Adrenal gland (tissue), 5 donors: ENCODE measurements around the gene BAG1.

Experiments used
- POLR2A ChIP-seq, 2 donors: fragments of 450-650 bp; IDR thresholded peaks; one replicate each; pipeline ENCODE4 v1.6.1; 2017; ENCODE audit warnings: antibody characterized with exemption in 2 of 2, mild to moderate bottlenecking in 2 of 2, moderate library complexity in 1 of 2
- TF ChIP-seq, protein P1 (sequence below), 6 experiments: fragments of 450-650 bp in 4 of 6; fragments of 200-600 bp in 2 of 6; sonication (generic) in 1 of 6; IDR thresholded peaks; 1 replicate in 5 of 6; 2 replicates in 1 of 6; pipeline versions ENCODE4 v1.5.1 to v1.8.0; 2016 to 2021; ENCODE audit warnings: antibody characterized with exemption in 6 of 6, mild to moderate bottlenecking in 2 of 6, moderate library complexity in 1 of 6
- donor health status: DM: no; HTN: no; CAD: no.

GRCh38 chr9:33273266-33273971 is 8.9 kb upstream of the BAG1 start:
- TF ChIP-seq, protein P1, sequence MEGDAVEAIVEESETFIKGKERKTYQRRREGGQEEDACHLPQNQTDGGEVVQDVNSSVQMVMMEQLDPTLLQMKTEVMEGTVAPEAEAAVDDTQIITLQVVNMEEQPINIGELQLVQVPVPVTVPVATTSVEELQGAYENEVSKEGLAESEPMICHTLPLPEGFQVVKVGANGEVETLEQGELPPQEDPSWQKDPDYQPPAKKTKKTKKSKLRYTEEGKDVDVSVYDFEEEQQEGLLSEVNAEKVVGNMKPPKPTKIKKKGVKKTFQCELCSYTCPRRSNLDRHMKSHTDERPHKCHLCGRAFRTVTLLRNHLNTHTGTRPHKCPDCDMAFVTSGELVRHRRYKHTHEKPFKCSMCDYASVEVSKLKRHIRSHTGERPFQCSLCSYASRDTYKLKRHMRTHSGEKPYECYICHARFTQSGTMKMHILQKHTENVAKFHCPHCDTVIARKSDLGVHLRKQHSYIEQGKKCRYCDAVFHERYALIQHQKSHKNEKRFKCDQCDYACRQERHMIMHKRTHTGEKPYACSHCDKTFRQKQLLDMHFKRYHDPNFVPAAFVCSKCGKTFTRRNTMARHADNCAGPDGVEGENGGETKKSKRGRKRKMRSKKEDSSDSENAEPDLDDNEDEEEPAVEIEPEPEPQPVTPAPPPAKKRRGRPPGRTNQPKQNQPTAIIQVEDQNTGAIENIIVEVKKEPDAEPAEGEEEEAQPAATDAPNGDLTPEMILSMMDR (IDR thresholded peaks at IDR 0.05) = no peak
- TF ChIP-seq POLR2A (IDR thresholded peaks at IDR 0.05) = no peak
